B cell (primary cell): ENCODE data around the gene MMS19. TPM values are rescaled to one million over a fixed set of nuclear protein-coding genes. Genes with fewer than 3 reads are reported as not detected.

Experiments used
- ATAC-seq: fragments of 200-7000 bp; cut with Tn5 transposase; one replicate; pipeline ENCODE4 v1.10.0; 2021; ENCODE audit warnings: low read depth, mild to moderate bottlenecking, moderate number of reproducible peaks, moderate library complexity
- CTCF ChIA-PET: fragments of 350-600 bp; sonication (Branson Sonifier 250); formaldehyde crosslinking; loops from one replicate; lab custom pipeline; 2021; ENCODE audit warnings: antibody characterized with exemption, inconsistent platforms; lab: Charles Lee
- POLR2A ChIA-PET: fragments of 350-600 bp; sonication (Branson Sonifier 250); formaldehyde crosslinking; loops from one replicate; lab custom pipeline; 2021; ENCODE audit warnings: antibody characterized with exemption; lab: Charles Lee
- DNase-seq: peaks from one replicate; pipeline ENCODE4 v3.0.0; 2013
- H2AFZ ChIP-seq: 2 replicates; pipeline ENCODE4 v1.6.1; 2012; ENCODE audit warnings: mild to moderate bottlenecking, low read depth, low read length; ENCODE audit not compliant: insufficient read depth, poor library complexity, severe bottlenecking
- H3K27ac ChIP-seq, 2 donors: 1 replicate in 1 of 2; 2 replicates in 1 of 2; pipeline ENCODE4 v1.5.1; 2012 to 2013; ENCODE audit warnings: low read length in 2 of 2, mild to moderate bottlenecking in 2 of 2, moderate library complexity in 1 of 2
- H3K27me3 ChIP-seq, 4 experiments: fragments of 200-600 bp in 1 of 4; sonication (generic) in 1 of 4; replicated peaks in 1 of 4; 1 replicate in 2 of 4; 2 replicates in 2 of 4; pipeline versions ENCODE4 v1.6.1 to v1.7.0; 2013 to 2016; ENCODE audit warnings: low read length in 3 of 4, mild to moderate bottlenecking in 2 of 4, mixed read lengths in 1 of 4, moderate library complexity in 1 of 4; ENCODE audit not compliant: insufficient read depth in 4 of 4, control insufficient read depth in 3 of 4; ENCODE audit errors: control extremely low read depth in 1 of 4
- H3K36me3 ChIP-seq, 2 experiments: replicated peaks in 1 of 2; 1 replicate in 1 of 2; 2 replicates in 1 of 2; pipeline versions ENCODE4 v1.6.1 to v1.7.1; 2013; ENCODE audit warnings: low read length in 1 of 2; ENCODE audit not compliant: insufficient read depth in 2 of 2, control insufficient read depth in 1 of 2; ENCODE audit errors: control extremely low read depth in 1 of 2, extremely low read depth in 1 of 2
- H3K4me1 ChIP-seq, 2 donors: fragments of 200-600 bp in 1 of 2; sonication (generic) in 1 of 2; 1 replicate in 1 of 2; 2 replicates in 1 of 2; pipeline versions ENCODE4 v1.5.1 to v1.6.1; 2013 to 2017; ENCODE audit warnings: low read length in 2 of 2; ENCODE audit not compliant: control insufficient read depth in 2 of 2, insufficient read depth in 2 of 2
- H3K4me2 ChIP-seq: replicated peaks from 2 replicates; pipeline ENCODE3; 2012; ENCODE audit warnings: mild to moderate bottlenecking, low read depth, low read length; ENCODE audit not compliant: poor library complexity, severe bottlenecking
- H3K4me3 ChIP-seq, 5 experiments: fragments of 200-600 bp in 1 of 5; sonication (generic) in 1 of 5; 1 replicate in 3 of 5; 2 replicates in 2 of 5; pipeline versions ENCODE4 v1.5.1 to v1.7.0; 2011 to 2016; ENCODE audit warnings: low read length in 4 of 5, mild to moderate bottlenecking in 4 of 5, low read depth in 2 of 5, control low read depth in 1 of 5, moderate library complexity in 1 of 5; ENCODE audit not compliant: insufficient read depth in 1 of 5; ENCODE audit errors: control extremely low read depth in 1 of 5, extremely low read depth in 1 of 5
- H3K79me2 ChIP-seq: fragments of 200-600 bp; sonication (generic); one replicate; pipeline ENCODE4 v1.6.0; 2016; ENCODE audit warnings: low read length; ENCODE audit not compliant: control insufficient read depth, insufficient read depth
- H3K9ac ChIP-seq: fragments of 200-600 bp; sonication (generic); 2 replicates; pipeline ENCODE4 v1.6.1; 2017; ENCODE audit warnings: mild to moderate bottlenecking, low read length, moderate library complexity
- H3K9me3 ChIP-seq, 3 donors: one replicate each; pipeline versions ENCODE4 v1.6.1 to v1.7.1; 2013; ENCODE audit warnings: low read length in 2 of 3; ENCODE audit not compliant: control insufficient read depth in 2 of 3, insufficient read depth in 1 of 3; ENCODE audit errors: control extremely low read depth in 1 of 3
- H4K20me1 ChIP-seq: 2 replicates; pipeline ENCODE4 v1.6.0; 2012; ENCODE audit warnings: mild to moderate bottlenecking, low read length; ENCODE audit not compliant: insufficient read depth, control insufficient read depth, poor library complexity, severe bottlenecking
- H3K27ac Mint-ChIP-seq: one replicate; pipeline ENCODE4 v1.8.0; 2021; ENCODE audit warnings: mixed read lengths
- H3K27me3 Mint-ChIP-seq: one replicate; pipeline ENCODE4 v1.8.0; 2021; ENCODE audit warnings: mixed read lengths
- H3K4me1 Mint-ChIP-seq: one replicate; pipeline ENCODE4 v1.8.0; 2021; ENCODE audit warnings: mixed read lengths
- H3K4me3 Mint-ChIP-seq: one replicate; pipeline ENCODE4 v1.8.0; 2021; ENCODE audit warnings: mixed read lengths
- H3K9me3 Mint-ChIP-seq: one replicate; pipeline ENCODE4 v1.8.0; 2022; ENCODE audit warnings: mixed read lengths; ENCODE audit not compliant: insufficient read depth
- CTCF ChIP-seq: fragments of 200-600 bp; IDR thresholded peaks from one replicate; pipeline ENCODE4 v1.8.0; 2022; ENCODE audit warnings: antibody characterized with exemption, mild to moderate bottlenecking
- EZH2 ChIP-seq: IDR thresholded peaks from 2 replicates; pipeline ENCODE4 v1.6.1; 2012; ENCODE audit warnings: borderline replicate concordance, low read depth, mild to moderate bottlenecking, moderate library complexity, low read length; ENCODE audit not compliant: insufficient read depth, poor library complexity, severe bottlenecking
- WGBS: methylation state at CpG from one replicate; pipeline ENCODE4 v1.1.5; 2013; ENCODE audit warnings: missing lambda C conversion rate; ENCODE audit not compliant: insufficient coverage; 5-methylcytosine and 5-hydroxymethylcytosine counted together
- intact Hi-C: fragments of 100-400 bp; cut with micrococcal nuclease; formaldehyde crosslinking; loops from one replicate; pipeline ENCODE4 v1.10.0; 2022
- polyA plus RNA-seq: library from polyadenylated mRNA; depleted of rRNA; stranded (reverse); fragments of >200 nt; gene quantifications from 2 replicates; pipeline ENCODE4 v1.2.3, GENCODE V29; 2012
- total RNA-seq, 2 donors: library from RNA; stranded (reverse); fragments of 120-200 nt in 1 of 2; gene quantifications; 1 replicate in 1 of 2; 2 replicates in 1 of 2; pipeline versions ENCODE4 v1.2.3 to v1.2.4, GENCODE V29; 2013 to 2022

MMS19 gene
- total and polyA plus RNA-seq, 2 donors (not counting 1 experiment from before 2014, with no cell fraction given), result 82.1 to 102 TPM

- H3K9ac ChIP-seq, result no peak overlapping the region
- ChIA-PET CTCF (interaction anchor here (0.6 to 8.4 kb wide), 3 partner anchors 84 to 265 kb away, joined by 3 to 96 read pairs (median 4); no protein-coding TSS in a partner anchor), POLR2A (interaction anchor here (0.5 kb wide), 1 partner anchor 39 kb away, joined by 4 read pairs; no protein-coding TSS in a partner anchor)
- Mint-ChIP-seq H3K27ac (no peak overlapping the region), H3K27me3 (no peaks in the 10 kb centered on the region), H3K4me1 (no peaks in the 10 kb centered on the region), H3K4me3 (no peak overlapping the region), H3K9me3 (no peaks in the 10 kb centered on the region)
- intact Hi-C loops, result no loop called here
- TF ChIP-seq CTCF (no peak), EZH2 (no peak)
- ATAC-seq, result no peak
- no peak overlapping the region for H3K4me3 ChIP-seq
- no peak for DNase-seq
- H3K9me3 ChIP-seq, result no peaks in the 10 kb centered on the region
- H3K27me3 ChIP-seq, result no peaks in the 10 kb centered on the region
- H3K27ac ChIP-seq, result no peak overlapping the region
- 66% methylated on average over 2 of the region's 3 CpGs for WGBS
- H3K4me1 ChIP-seq, result no peaks in the 10 kb centered on the region
- no peak overlapping the region for H3K4me2 ChIP-seq
- H4K20me1 ChIP-seq, result no peaks in the 10 kb centered on the region
- no peaks in the 10 kb centered on the region for H3K79me2 ChIP-seq
- H3K36me3 ChIP-seq, result peaks cover 9 to 84% of the 10 kb centered on the region in 2 experiments
- H2AFZ ChIP-seq, result no peak overlapping the region
Measured at GRCh38 chr10:97468162-97468561, 30.1 kb downstream of the MMS19 start.

GRCh38 chr10:97466755-97467154 is 31.5 kb downstream of the MMS19 start:
- Histone ChIP-seq H2AFZ (no peak overlapping the region), H3K9me3 (no peaks in the 10 kb centered on the region), H3K4me1 (no peaks in the 10 kb centered on the region), H3K4me2 (no peak overlapping the region), H3K4me3 (no peak overlapping the region), H4K20me1 (no peaks in the 10 kb centered on the region), H3K79me2 (no peaks in the 10 kb centered on the region), H3K27me3 (no peaks in the 10 kb centered on the region), H3K27ac (no peak overlapping the region), H3K36me3 (peaks cover 17 to 89% of the 10 kb centered on the region in 2 experiments), H3K9ac (no peak overlapping the region)
- no peaks in the 10 kb centered on the region for H3K27me3 Mint-ChIP-seq
- TF ChIP-seq EZH2 (no peak), CTCF (no peak)
- ChIA-PET CTCF (interaction anchor here (3.3 to 8.4 kb wide), 2 partner anchors 8 to 85 kb away, joined by 17 to 96 read pairs; no protein-coding TSS in a partner anchor), POLR2A (interaction anchor here (0.8 to 1.0 kb wide), 2 partner anchors 31 to 260 kb away, joined by 3 to 5 read pairs; no protein-coding TSS in a partner anchor)
- no peaks in the 10 kb centered on the region for H3K4me1 Mint-ChIP-seq
- H3K4me3 Mint-ChIP-seq, result no peak overlapping the region
- H3K9me3 Mint-ChIP-seq, result no peaks in the 10 kb centered on the region
- no peak overlapping the region for H3K27ac Mint-ChIP-seq
- no peak for ATAC-seq
- intact Hi-C loops, result no loop called here
- DNase-seq, result no peak
- 100% methylated on average over 4 of the region's 4 CpGs for WGBS
